Ovary (tissue), 3 donors: ENCODE data around the gene NDUFA13.

Experiments used
- CTCF ChIP-seq, 3 donors: fragments of 450-650 bp in 2 of 3; fragments of 200-600 bp in 1 of 3; IDR thresholded peaks; one replicate each; pipeline versions ENCODE4 v1.5.1 to v1.8.0; 2016 to 2022; ENCODE audit warnings: antibody characterized with exemption in 3 of 3, mild to moderate bottlenecking in 1 of 3
- EP300 ChIP-seq: sonication (generic); formaldehyde crosslinking; IDR thresholded peaks from one replicate; pipeline ENCODE4 v1.6.1; 2017; ENCODE audit warnings: antibody characterized with exemption
- POLR2A ChIP-seq: fragments of 450-650 bp; IDR thresholded peaks from one replicate; pipeline ENCODE4 v1.6.1; 2017; ENCODE audit warnings: antibody characterized with exemption, mild to moderate bottlenecking, moderate library complexity
- donor health status: DM: no; HTN: no; CAD: no.

GRCh38 chr19:19540715-19541515 lies 24.9 kb downstream of the NDUFA13 start:
- no peak for TF ChIP-seq POLR2A
- TF ChIP-seq CTCF (IDR thresholded peaks at IDR 0.05) = no peak
- no peak for TF ChIP-seq EP300
